Peyer's patch (tissue), 4 donors: Measurements from ENCODE around the gene UBL4B.

Experiments
- CTCF ChIP-seq, 6 experiments: fragments of 450-650 bp in 4 of 6; fragments of 200-600 bp in 2 of 6; sonication (generic) in 1 of 6; IDR thresholded peaks; one replicate each; pipeline ENCODE4 v1.5.1; 2017 to 2019; ENCODE audit warnings: antibody characterized with exemption in 6 of 6, mild to moderate bottlenecking in 3 of 6, moderate library complexity in 1 of 6
- POLR2A ChIP-seq, 2 donors: fragments of 450-650 bp; IDR thresholded peaks; one replicate each; pipeline ENCODE4 v1.5.1; 2017; ENCODE audit warnings: antibody characterized with exemption in 2 of 2, mild to moderate bottlenecking in 2 of 2, moderate library complexity in 2 of 2

GRCh38 chr1:110144366-110144765 is 32.1 kb downstream of the UBL4B start:
- TF ChIP-seq CTCF (IDR thresholded peaks at IDR 0.05) (no peak), POLR2A (IDR thresholded peaks at IDR 0.05) (no peak)
